ENCODE measurements around the gene PIM1. TPM values are rescaled to one million over a fixed set of nuclear protein-coding genes. Genes with fewer than 3 reads are reported as not detected.
"Not testable (repeated sequence)": the region's sequence is repeated elsewhere in the genome, so short reads cannot be mapped to it uniquely, and the experiment has no call there.

The PIM1 gene
- total RNA-seq, 1 donor from 2014 or later: 9.1 TPM

- H3K4me2 ChIP-seq: no peak overlapping the region
- peaks cover 8% of the 10 kb centered on the region for H4K20me1 ChIP-seq (ENCODE audit: low read depth)
- DNase-seq (ENCODE audit: low spot score): no peak
- no peak for TF ChIP-seq EZH2 (IDR thresholded peaks at IDR 0.05)
- TF ChIP-seq, protein P1, sequence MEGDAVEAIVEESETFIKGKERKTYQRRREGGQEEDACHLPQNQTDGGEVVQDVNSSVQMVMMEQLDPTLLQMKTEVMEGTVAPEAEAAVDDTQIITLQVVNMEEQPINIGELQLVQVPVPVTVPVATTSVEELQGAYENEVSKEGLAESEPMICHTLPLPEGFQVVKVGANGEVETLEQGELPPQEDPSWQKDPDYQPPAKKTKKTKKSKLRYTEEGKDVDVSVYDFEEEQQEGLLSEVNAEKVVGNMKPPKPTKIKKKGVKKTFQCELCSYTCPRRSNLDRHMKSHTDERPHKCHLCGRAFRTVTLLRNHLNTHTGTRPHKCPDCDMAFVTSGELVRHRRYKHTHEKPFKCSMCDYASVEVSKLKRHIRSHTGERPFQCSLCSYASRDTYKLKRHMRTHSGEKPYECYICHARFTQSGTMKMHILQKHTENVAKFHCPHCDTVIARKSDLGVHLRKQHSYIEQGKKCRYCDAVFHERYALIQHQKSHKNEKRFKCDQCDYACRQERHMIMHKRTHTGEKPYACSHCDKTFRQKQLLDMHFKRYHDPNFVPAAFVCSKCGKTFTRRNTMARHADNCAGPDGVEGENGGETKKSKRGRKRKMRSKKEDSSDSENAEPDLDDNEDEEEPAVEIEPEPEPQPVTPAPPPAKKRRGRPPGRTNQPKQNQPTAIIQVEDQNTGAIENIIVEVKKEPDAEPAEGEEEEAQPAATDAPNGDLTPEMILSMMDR (IDR thresholded peaks at IDR 0.05): no peak
- TF ChIP-seq EZH2phosphoT487 (IDR thresholded peaks at IDR 0.05): no peak
- peaks cover 4% of the 10 kb centered on the region for H3K4me1 ChIP-seq
- peaks cover 4% of the 10 kb centered on the region for H3K27me3 Mint-ChIP-seq (ENCODE audit: insufficient read depth, low read depth)
- H3K27ac ChIP-seq: no peak overlapping the region
- no peak overlapping the region for H3K9ac ChIP-seq
- no peaks in the 10 kb centered on the region for H3K9me3 ChIP-seq (ENCODE audit: low read depth)
- peaks cover 15% of the 10 kb centered on the region for H3F3A ChIP-seq (ENCODE audit: low read depth)
- peaks cover 16% of the 10 kb centered on the region for H3K4me1 Mint-ChIP-seq
- peaks cover 10% of the 10 kb centered on the region for H3K36me3 Mint-ChIP-seq
- peaks cover 13% of the 10 kb centered on the region for H3K79me2 ChIP-seq (ENCODE audit: low read depth)
- H3K9me3 Mint-ChIP-seq: no peaks in the 10 kb centered on the region
- no peaks in the 10 kb centered on the region for H3K27me3 ChIP-seq
- H3K4me3 ChIP-seq: no peak overlapping the region
- no peak overlapping the region for H3K4me3 Mint-ChIP-seq
- peak overlapping the region; percentile 58 for H3K27ac Mint-ChIP-seq
- peaks cover 3% of the 10 kb centered on the region for H3K36me3 ChIP-seq
- H2AFZ ChIP-seq (replicated peaks): no peak overlapping the region
These were observed 7.4 kb downstream of the PIM1 start for GRCh38 chr6:37177077-37177934.

GRCh38 chr6:37177935-37178517 is 8.1 kb downstream of the PIM1 start:
- peaks cover 10% of the 10 kb centered on the region for H3K36me3 Mint-ChIP-seq
- Histone ChIP-seq H3K27me3 (no peaks in the 10 kb centered on the region), H3K4me1 (no peaks in the 10 kb centered on the region), H4K20me1 (ENCODE audit: low read depth) (peaks cover 1% of the 10 kb centered on the region), H3K36me3 (peaks cover 3% of the 10 kb centered on the region), H3K4me2 (no peak overlapping the region), H3K9me3 (ENCODE audit: low read depth) (no peaks in the 10 kb centered on the region), H3K27ac (no peak overlapping the region), H3K9ac (no peak overlapping the region), H3F3A (ENCODE audit: low read depth) (peaks cover 9% of the 10 kb centered on the region), H3K79me2 (ENCODE audit: low read depth) (peaks cover 6% of the 10 kb centered on the region), H3K4me3 (no peak overlapping the region), H2AFZ (replicated peaks) (no peak overlapping the region)
- DNase-seq (ENCODE audit: low spot score): no peak
- H3K27ac Mint-ChIP-seq: no peak overlapping the region
- H3K27me3 Mint-ChIP-seq (ENCODE audit: insufficient read depth, low read depth): peaks cover 4% of the 10 kb centered on the region
- H3K4me3 Mint-ChIP-seq: peak overlapping the region; percentile 16
- H3K9me3 Mint-ChIP-seq: no peaks in the 10 kb centered on the region
- TF ChIP-seq, protein P1 (IDR thresholded peaks at IDR 0.05): no peak
- TF ChIP-seq EZH2phosphoT487 (IDR thresholded peaks at IDR 0.05) (no peak), EZH2 (IDR thresholded peaks at IDR 0.05) (no peak)
- peaks cover 10% of the 10 kb centered on the region for H3K4me1 Mint-ChIP-seq

GRCh38 chr6:37180075-37180474 is 10.1 kb downstream of the PIM1 start:
- no peaks in the 10 kb centered on the region for H3K9me3 ChIP-seq (ENCODE audit: low read depth)
- H3F3A ChIP-seq (ENCODE audit: low read depth): peaks cover 7% of the 10 kb centered on the region
- H3K4me1 ChIP-seq: no peaks in the 10 kb centered on the region
- H3K27ac ChIP-seq: no peak overlapping the region
- H3K27me3 ChIP-seq: no peaks in the 10 kb centered on the region
- TF ChIP-seq EZH2 (IDR thresholded peaks at IDR 0.05) (no peak), EZH2phosphoT487 (IDR thresholded peaks at IDR 0.05) (no peak)
- TF ChIP-seq, protein P1 (IDR thresholded peaks at IDR 0.05): no peak
- no peaks in the 10 kb centered on the region for H3K9me3 Mint-ChIP-seq
- H3K27ac Mint-ChIP-seq: no peak overlapping the region
- H3K4me1 Mint-ChIP-seq: peaks cover 7% of the 10 kb centered on the region
- H4K20me1 ChIP-seq (ENCODE audit: low read depth): no peaks in the 10 kb centered on the region
- H3K36me3 ChIP-seq: no peaks in the 10 kb centered on the region
- H3K27me3 Mint-ChIP-seq (ENCODE audit: insufficient read depth, low read depth): peaks cover 4% of the 10 kb centered on the region
- H3K4me2 ChIP-seq: no peak overlapping the region
- no peak overlapping the region for H2AFZ ChIP-seq (replicated peaks)
- no peak overlapping the region for H3K9ac ChIP-seq
- H3K79me2 ChIP-seq (ENCODE audit: low read depth): no peaks in the 10 kb centered on the region
- peaks cover 3% of the 10 kb centered on the region for H3K36me3 Mint-ChIP-seq
- H3K4me3 ChIP-seq: no peak overlapping the region
- no peak for DNase-seq (ENCODE audit: low spot score)
- H3K4me3 Mint-ChIP-seq: no peak overlapping the region

GRCh38 chr6:37180610-37181009 is 10.7 kb downstream of the PIM1 start:
- DNase-seq (ENCODE audit: low spot score); H3K27ac Mint-ChIP-seq; H2AFZ ChIP-seq (replicated peaks); H3F3A ChIP-seq (ENCODE audit: low read depth); H3K9me3 ChIP-seq (ENCODE audit: low read depth); H3K4me3 Mint-ChIP-seq; H3K36me3 ChIP-seq; H3K79me2 ChIP-seq (ENCODE audit: low read depth); H3K9ac ChIP-seq; H3K9me3 Mint-ChIP-seq; H3K27me3 ChIP-seq; H4K20me1 ChIP-seq (ENCODE audit: low read depth); H3K27ac ChIP-seq; H3K4me1 ChIP-seq; H3K4me2 ChIP-seq; H3K27me3 Mint-ChIP-seq (ENCODE audit: insufficient read depth, low read depth); H3K4me1 Mint-ChIP-seq; H3K4me3 ChIP-seq; H3K36me3 Mint-ChIP-seq: not testable (repeated sequence)
